HG02852 (cell line): ENCODE measurements around the gene AQP11.

Experiments
- ATAC-seq: cut with Tn5 transposase; IDR thresholded peaks from one replicate; pipeline ENCODE4 v1.9.1; 2021; ENCODE audit warnings: mild to moderate bottlenecking, moderate library complexity; ENCODE audit not compliant: unreplicated experiment

AQP11 gene

DNA sequence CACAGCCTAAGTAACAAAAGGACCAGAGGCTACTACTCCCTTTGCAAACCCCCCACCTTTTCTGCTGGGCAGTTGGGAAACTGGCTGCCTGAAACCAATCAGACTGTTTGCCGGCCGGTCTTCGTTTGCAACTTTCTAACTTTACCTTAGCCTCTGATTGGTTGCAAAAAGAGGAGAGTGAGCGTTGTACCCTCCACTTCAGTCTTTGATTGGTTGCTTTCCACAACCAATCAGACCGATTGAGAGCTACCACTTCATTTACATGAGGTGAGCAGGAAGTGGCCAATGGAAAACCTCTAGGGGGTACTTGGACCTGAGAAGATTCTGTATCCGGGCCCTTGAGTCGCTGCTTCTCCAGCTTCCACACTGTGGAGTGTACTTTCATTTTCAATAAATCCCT is 66.6 kb downstream of the AQP11 start:
- no peak for ATAC-seq

DNA sequence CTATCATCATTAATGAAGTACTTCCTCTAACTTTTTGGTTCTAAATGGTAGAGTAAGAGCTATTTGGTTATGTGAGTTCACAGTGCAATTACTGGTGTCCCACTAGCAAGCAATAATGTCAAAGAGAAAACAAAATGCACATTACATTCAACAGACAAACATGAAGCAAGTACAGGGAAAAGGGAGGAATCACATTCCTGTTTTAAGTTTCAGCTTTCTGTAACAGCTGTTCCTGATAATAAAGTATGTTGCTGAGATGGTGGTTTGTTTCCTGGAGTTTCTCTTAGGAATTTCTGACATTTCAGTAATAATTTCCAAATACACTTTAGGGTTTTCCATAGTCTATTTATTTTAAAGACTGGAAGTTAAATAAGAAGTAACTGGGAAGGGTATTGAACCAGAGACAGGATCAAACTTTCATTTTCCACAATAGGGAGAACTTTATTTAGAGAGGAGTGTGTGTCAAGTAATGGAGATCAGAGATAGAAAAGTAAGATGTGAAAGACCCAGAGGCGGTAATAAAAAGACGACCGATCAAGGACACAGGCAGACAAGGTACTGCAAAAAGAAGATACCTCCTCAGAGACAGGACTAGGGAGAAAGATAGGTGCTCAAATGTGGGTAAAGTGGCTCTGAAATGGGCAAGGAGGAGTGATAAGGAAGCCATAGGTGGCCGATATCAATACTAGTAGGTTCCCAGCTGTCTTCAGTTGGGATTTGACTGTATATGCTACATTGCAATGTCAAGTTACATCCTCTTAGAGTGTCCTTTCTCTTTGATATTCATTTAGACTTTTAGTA is 68.7 kb downstream of the AQP11 start:
- ATAC-seq, result no peak
